Mesenchymal stem cell (in vitro differentiated cells and primary cell): ENCODE data around the gene IL21R.

Experiments used
- DNase-seq: peaks from one replicate; pipeline ENCODE4 v3.0.0-alpha.2; 2013
- H2AFZ ChIP-seq: one replicate; pipeline ENCODE4 v1.6.1; 2013; ENCODE audit warnings: low read depth, mild to moderate bottlenecking, control low read depth, inconsistent platforms, low read length, moderate library complexity
- H2AK5ac ChIP-seq: 2 replicates; pipeline ENCODE4 v1.6.1; 2013; ENCODE audit warnings: low read length, moderate library complexity, mild to moderate bottlenecking, inconsistent platforms; ENCODE audit not compliant: severe bottlenecking
- H2BK120ac ChIP-seq: one replicate; pipeline ENCODE4 v1.6.1; 2013; ENCODE audit warnings: low read depth, mild to moderate bottlenecking, inconsistent platforms, low read length, moderate library complexity
- H2BK12ac ChIP-seq, 2 experiments: one replicate each; pipeline ENCODE4 v1.6.1; 2013; ENCODE audit warnings: inconsistent platforms in 2 of 2, low read length in 2 of 2, mild to moderate bottlenecking in 2 of 2, moderate library complexity in 2 of 2, control low read depth in 1 of 2
- H2BK15ac ChIP-seq: one replicate; pipeline ENCODE4 v1.6.1; 2013; ENCODE audit warnings: mild to moderate bottlenecking, low read depth, inconsistent platforms; ENCODE audit not compliant: poor library complexity, severe bottlenecking
- H2BK5ac ChIP-seq: 2 replicates; pipeline ENCODE4 v1.6.1; 2013; ENCODE audit warnings: low read depth, mild to moderate bottlenecking, low read length, control low read depth, inconsistent platforms; ENCODE audit not compliant: poor library complexity, severe bottlenecking
- H3K14ac ChIP-seq, 2 experiments: one replicate each; pipeline ENCODE4 v1.6.1; 2013; ENCODE audit warnings: inconsistent platforms in 2 of 2, low read length in 2 of 2, control low read depth in 1 of 2, mild to moderate bottlenecking in 1 of 2, moderate library complexity in 1 of 2
- H3K18ac ChIP-seq, 2 experiments: one replicate each; pipeline ENCODE4 v1.6.1; 2013; ENCODE audit warnings: inconsistent platforms in 2 of 2, low read length in 2 of 2, control low read depth in 1 of 2, low read depth in 1 of 2, mild to moderate bottlenecking in 1 of 2
- H3K23ac ChIP-seq, 2 experiments: one replicate each; pipeline ENCODE4 v1.6.1; 2013; ENCODE audit warnings: inconsistent platforms in 2 of 2, low read length in 2 of 2, mild to moderate bottlenecking in 2 of 2, moderate library complexity in 2 of 2, control low read depth in 1 of 2
- H3K27ac ChIP-seq: 2 replicates; pipeline ENCODE4 v1.5.1; 2013; ENCODE audit warnings: mild to moderate bottlenecking, moderate library complexity, low read length, control low read depth, inconsistent platforms; ENCODE audit not compliant: poor library complexity, severe bottlenecking
- H3K27me3 ChIP-seq, 2 experiments: 2 replicates each; pipeline versions ENCODE4 v1.6.1 to v1.7.0; 2013; ENCODE audit warnings: low read length in 2 of 2, mild to moderate bottlenecking in 2 of 2, moderate library complexity in 2 of 2, control low read depth in 1 of 2, inconsistent platforms in 1 of 2; ENCODE audit not compliant: control insufficient read depth in 1 of 2, insufficient read depth in 1 of 2
- H3K36me3 ChIP-seq, 2 experiments: 2 replicates each; pipeline versions ENCODE4 v1.6.1 to v1.7.0; 2013; ENCODE audit warnings: low read length in 2 of 2, control low read depth in 1 of 2, inconsistent platforms in 1 of 2, low read depth in 1 of 2, mild to moderate bottlenecking in 1 of 2; ENCODE audit not compliant: insufficient read depth in 2 of 2, control insufficient read depth in 1 of 2
- H3K4ac ChIP-seq, 2 experiments: one replicate each; pipeline ENCODE4 v1.6.1; 2013; ENCODE audit warnings: inconsistent platforms in 2 of 2, low read length in 2 of 2, mild to moderate bottlenecking in 2 of 2, moderate library complexity in 2 of 2, control low read depth in 1 of 2, low read depth in 1 of 2
- H3K4me1 ChIP-seq: 2 replicates; pipeline ENCODE4 v1.6.1; 2013; ENCODE audit warnings: low read depth, low read length, control low read depth; ENCODE audit not compliant: control insufficient read depth, insufficient read depth
- H3K4me2 ChIP-seq: 2 replicates; pipeline ENCODE4 v1.6.1; 2013; ENCODE audit warnings: low read length, mild to moderate bottlenecking, inconsistent platforms; ENCODE audit not compliant: poor library complexity, severe bottlenecking
- H3K4me3 ChIP-seq, 2 experiments: 2 replicates each; pipeline versions ENCODE4 v1.5.1 to v1.7.0; 2013; ENCODE audit warnings: low read length in 2 of 2, mild to moderate bottlenecking in 2 of 2, control low read depth in 1 of 2, low read depth in 1 of 2; ENCODE audit not compliant: insufficient read depth in 1 of 2
- H3K79me1 ChIP-seq: replicated peaks from 2 replicates; pipeline ENCODE4 v1.6.1; 2013; ENCODE audit warnings: mild to moderate bottlenecking, control low read depth, low read length, inconsistent platforms; ENCODE audit not compliant: poor library complexity, severe bottlenecking
- H3K9ac ChIP-seq: 2 replicates; pipeline ENCODE4 v1.7.0; 2013; ENCODE audit warnings: mild to moderate bottlenecking, low read length, moderate library complexity
- H3K9me3 ChIP-seq: 2 replicates; pipeline ENCODE4 v1.7.0; 2013; ENCODE audit warnings: mild to moderate bottlenecking, low read length; ENCODE audit not compliant: control insufficient read depth
- H4K8ac ChIP-seq: one replicate; pipeline ENCODE4 v1.6.1; 2013; ENCODE audit warnings: inconsistent platforms, mild to moderate bottlenecking, low read length, moderate library complexity
- H4K91ac ChIP-seq: one replicate; pipeline ENCODE4 v1.6.1; 2013; ENCODE audit warnings: mild to moderate bottlenecking, low read length, inconsistent platforms
- WGBS: methylation state at CpG from one replicate; pipeline ENCODE4 v1.1.7; 2013; ENCODE audit warnings: mixed read lengths; 5-methylcytosine and 5-hydroxymethylcytosine counted together

IL21R gene

DNA sequence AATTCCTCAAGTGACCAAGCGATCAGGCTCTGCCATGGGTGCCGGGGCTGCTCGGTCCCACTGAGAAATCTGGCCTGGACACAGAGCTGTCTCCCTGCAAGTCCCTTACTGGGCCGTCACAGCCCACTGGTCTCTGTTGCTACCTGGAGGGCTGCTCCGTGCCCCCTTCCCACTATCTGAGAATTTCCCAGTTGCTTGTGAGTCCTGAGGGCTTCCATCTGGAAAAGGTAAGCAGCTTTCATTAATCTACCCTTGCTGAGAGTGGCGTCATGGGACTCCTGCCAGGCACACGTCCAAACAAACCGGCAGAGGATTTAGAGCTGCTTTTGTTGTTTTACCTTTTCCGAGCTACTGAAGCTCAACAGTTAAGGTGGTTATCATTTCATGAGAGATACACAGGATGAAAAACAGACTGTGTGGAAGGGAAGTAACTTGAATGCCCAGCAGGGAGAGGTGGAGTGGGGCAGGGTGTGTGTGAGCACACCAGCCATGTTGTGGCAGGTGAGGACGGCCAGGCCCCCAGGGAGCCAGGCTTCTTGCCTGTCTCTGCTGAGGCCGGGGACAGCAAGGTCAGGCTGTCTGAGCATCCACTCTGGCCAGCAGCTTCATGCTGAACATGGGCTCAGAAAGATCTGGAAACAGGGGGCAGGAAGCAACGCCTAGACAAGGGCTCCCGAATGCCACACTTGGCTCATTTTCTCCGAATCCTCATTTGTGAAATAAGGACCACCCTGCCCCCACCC, 97.1 kb downstream of the IL21R start:
- no peak overlapping the region for H2BK120ac ChIP-seq
- no peak overlapping the region for H2BK15ac ChIP-seq
- H3K4me1 ChIP-seq: peaks cover 6% of the 10 kb centered on the region
- no peak for DNase-seq
- H2BK5ac ChIP-seq: no peak overlapping the region
- H3K4ac ChIP-seq: no peak overlapping the region
- no peak overlapping the region for H2BK12ac ChIP-seq
- no peak overlapping the region for H3K27ac ChIP-seq
- 97% methylated on average over 14 of the region's 14 CpGs for WGBS
- H3K27me3 ChIP-seq: no peaks in the 10 kb centered on the region
- no peak overlapping the region for H3K4me3 ChIP-seq
- no peak overlapping the region for H3K9ac ChIP-seq
- H4K8ac ChIP-seq: no peak overlapping the region
- no peak overlapping the region for H3K14ac ChIP-seq
- H3K36me3 ChIP-seq: peaks cover 78 to 99% of the 10 kb centered on the region in 2 experiments
- H3K4me2 ChIP-seq: no peak overlapping the region
- no peak overlapping the region for H2AFZ ChIP-seq
- H3K79me1 ChIP-seq: peaks cover 20% of the 10 kb centered on the region
- H2AK5ac ChIP-seq: no peak overlapping the region
- H3K23ac ChIP-seq: no peak overlapping the region
- H3K9me3 ChIP-seq: no peaks in the 10 kb centered on the region
- H4K91ac ChIP-seq: no peak overlapping the region
- H3K18ac ChIP-seq: no peak overlapping the region

GRCh38 chr16:27499659-27500055, 97.7 kb downstream of the IL21R start:
- Histone ChIP-seq H3K4me2 (no peak overlapping the region), H2AFZ (no peak overlapping the region), H3K23ac (no peak overlapping the region), H3K4me1 (peaks cover 6% of the 10 kb centered on the region), H2AK5ac (no peak overlapping the region), H3K36me3 (peaks cover 81 to 99% of the 10 kb centered on the region in 2 experiments), H2BK120ac (no peak overlapping the region), H3K9me3 (no peaks in the 10 kb centered on the region), H3K4ac (no peak overlapping the region), H3K9ac (no peak overlapping the region), H2BK12ac (no peak overlapping the region), H3K27me3 (no peaks in the 10 kb centered on the region), H3K4me3 (no peak overlapping the region), H3K27ac (no peak overlapping the region), H4K8ac (no peak overlapping the region), H2BK5ac (no peak overlapping the region), H3K79me1 (peaks cover 19% of the 10 kb centered on the region), H2BK15ac (no peak overlapping the region), H3K14ac (no peak overlapping the region), H4K91ac (no peak overlapping the region), H3K18ac (no peak overlapping the region)
- DNase-seq: no peak
- WGBS: 96% methylated on average over 8 of the region's 9 CpGs

- peaks cover 4% of the 10 kb centered on the region for H3K4me1 ChIP-seq
Measured at GRCh38 chr16:27500801-27501200, 98.8 kb downstream of the IL21R start.

More at GRCh38 chr16:27500801-27501200, 98.8 kb downstream of the IL21R start:
- no peak overlapping the region for H3K9ac ChIP-seq
- WGBS: 98% methylated on average over 3 of the region's 3 CpGs
- H3K27ac ChIP-seq: no peak overlapping the region
- H3K18ac ChIP-seq: no peak overlapping the region
- H3K23ac ChIP-seq: no peak overlapping the region
- H2BK120ac ChIP-seq: no peak overlapping the region
- H3K79me1 ChIP-seq: peaks cover 14% of the 10 kb centered on the region
- no peak overlapping the region for H2BK12ac ChIP-seq
- H3K27me3 ChIP-seq: no peaks in the 10 kb centered on the region
- no peak for DNase-seq
- no peaks in the 10 kb centered on the region for H3K9me3 ChIP-seq
- no peak overlapping the region for H3K14ac ChIP-seq
- no peak overlapping the region for H2BK5ac ChIP-seq
- H3K4me3 ChIP-seq: no peak overlapping the region
- no peak overlapping the region for H2AFZ ChIP-seq
- H3K4me2 ChIP-seq: no peak overlapping the region
- no peak overlapping the region for H2BK15ac ChIP-seq
- H4K8ac ChIP-seq: no peak overlapping the region
- no peak overlapping the region for H2AK5ac ChIP-seq
- no peak overlapping the region for H4K91ac ChIP-seq
- H3K36me3 ChIP-seq: peaks cover 78 to 99% of the 10 kb centered on the region in 2 experiments
- no peak overlapping the region for H3K4ac ChIP-seq
